CD4-positive, alpha-beta T cell treated with Interleukin-4 for 1 hour (primary cell): ENCODE data around the gene SMCO1.
"Not testable (repeated sequence)": the region's sequence is repeated elsewhere in the genome, so short reads cannot be mapped to it uniquely, and the experiment has no call there.

Experiments used
- DNase-seq, 2 donors: peaks; one replicate each; pipeline ENCODE4 v3.0.0-alpha.2; 2020 to 2022

SMCO1 gene

GRCh38 chr3:196519718-196520082 lies 4.6 kb upstream of the SMCO1 start:
- DNase-seq: peak in 1 of 2 donors; percentile 30

GRCh38 chr3:196518966-196519717 lies 4.0 kb upstream of the SMCO1 start:
- peak; percentile 50 to 64 for DNase-seq

GRCh38 chr3:196517919-196518318 lies 2.8 kb upstream of the SMCO1 start:
- no peak for DNase-seq

GRCh38 chr3:196517162-196517800 lies 2.1 kb upstream of the SMCO1 start:
- DNase-seq: no peak

- DNase-seq: no peak
Observed at GRCh38 chr3:196514350-196514716, 813 bp downstream of the SMCO1 start.

- no peak for DNase-seq
Observed at GRCh38 chr3:196513697-196514349, 1.3 kb downstream of the SMCO1 start.

- DNase-seq: not testable (repeated sequence)
Observed at GRCh38 chr3:196511646-196512425, 3.3 kb downstream of the SMCO1 start.

GRCh38 chr3:196511108-196511507 lies 4.0 kb downstream of the SMCO1 start:
- not testable (repeated sequence) for DNase-seq

GRCh38 chr3:196506687-196507086 lies 8.5 kb downstream of the SMCO1 start:
- no peak for DNase-seq

- no peak for DNase-seq
Observed at GRCh38 chr3:196504556-196504955, 10.6 kb downstream of the SMCO1 start.

GRCh38 chr3:196504077-196504398 lies 11.1 kb downstream of the SMCO1 start:
- DNase-seq: not testable (repeated sequence)

GRCh38 chr3:196503196-196504076 lies 11.7 kb downstream of the SMCO1 start, which contains the start of gene RNF168:
RNF168 (minus strand) TSS chr3:196503768; CDS start chr3:196503173, 595 bp downstream.
- DNase-seq: peak; percentile 92

GRCh38 chr3:196502775-196503195 lies 12.4 kb downstream of the SMCO1 start:
- peak; percentile 76 to 82 for DNase-seq

- peak in 1 of 2 donors; percentile 45 for DNase-seq
Observed at GRCh38 chr3:196501316-196502044, 13.7 kb downstream of the SMCO1 start.

- DNase-seq: no peak
Observed at GRCh38 chr3:196499807-196500524, 15.2 kb downstream of the SMCO1 start.

GRCh38 chr3:196499061-196499460 lies 16.1 kb downstream of the SMCO1 start:
- no peak for DNase-seq

GRCh38 chr3:196498297-196498696 lies 16.8 kb downstream of the SMCO1 start:
- no peak for DNase-seq

- DNase-seq: no peak
Observed at GRCh38 chr3:196496183-196496582, 19.0 kb downstream of the SMCO1 start.

- DNase-seq: no peak
Observed at GRCh38 chr3:196493292-196493691, 21.9 kb downstream of the SMCO1 start.

GRCh38 chr3:196492080-196492479 lies 23.1 kb downstream of the SMCO1 start:
- DNase-seq: no peak

- no peak for DNase-seq
Observed at GRCh38 chr3:196489747-196490146, 25.4 kb downstream of the SMCO1 start.
